Hematopoietic multipotent progenitor cell (in vitro differentiated cells): ENCODE results near the gene ZC3H7B. TPM values are rescaled to one million over a fixed set of nuclear protein-coding genes. Genes with fewer than 3 reads are reported as not detected.
A peak's percentile ranks its signal among the peaks of the same experiment; 100 is the strongest.
"Not testable (repeated sequence)": the region's sequence is repeated elsewhere in the genome, so short reads cannot be mapped to it uniquely, and the experiment has no call there.

Experiments
- DNase-seq, 3 donors: peaks; one replicate each; pipeline ENCODE4 v3.0.0-alpha.2; 2011 to 2015; ENCODE audit warnings: low read depth in 2 of 3, low spot score in 2 of 3
- total RNA-seq: library from RNA; depleted of rRNA; stranded (reverse); fragments of >200 nt; gene quantifications from one replicate; pipeline ENCODE4 v1.2.3, GENCODE V29; 2012

ZC3H7B gene
- 46.0 TPM for total RNA-seq

- peak; percentile 67 to 86 (median 80) for DNase-seq
Measured at GRCh38 chr22:41301085-41302020, at the start of gene ZC3H7B. Gene ZC3H7B (plus strand): TSS chr22:41301525. CDS start chr22:41320661, 19,136 bp downstream.

- DNase-seq, result no peak
Measured at GRCh38 chr22:41252365-41252764, 49.0 kb upstream of the ZC3H7B start.

GRCh38 chr22:41254230-41254629 lies 47.1 kb upstream of the ZC3H7B start:
- DNase-seq, result no peak

DNA sequence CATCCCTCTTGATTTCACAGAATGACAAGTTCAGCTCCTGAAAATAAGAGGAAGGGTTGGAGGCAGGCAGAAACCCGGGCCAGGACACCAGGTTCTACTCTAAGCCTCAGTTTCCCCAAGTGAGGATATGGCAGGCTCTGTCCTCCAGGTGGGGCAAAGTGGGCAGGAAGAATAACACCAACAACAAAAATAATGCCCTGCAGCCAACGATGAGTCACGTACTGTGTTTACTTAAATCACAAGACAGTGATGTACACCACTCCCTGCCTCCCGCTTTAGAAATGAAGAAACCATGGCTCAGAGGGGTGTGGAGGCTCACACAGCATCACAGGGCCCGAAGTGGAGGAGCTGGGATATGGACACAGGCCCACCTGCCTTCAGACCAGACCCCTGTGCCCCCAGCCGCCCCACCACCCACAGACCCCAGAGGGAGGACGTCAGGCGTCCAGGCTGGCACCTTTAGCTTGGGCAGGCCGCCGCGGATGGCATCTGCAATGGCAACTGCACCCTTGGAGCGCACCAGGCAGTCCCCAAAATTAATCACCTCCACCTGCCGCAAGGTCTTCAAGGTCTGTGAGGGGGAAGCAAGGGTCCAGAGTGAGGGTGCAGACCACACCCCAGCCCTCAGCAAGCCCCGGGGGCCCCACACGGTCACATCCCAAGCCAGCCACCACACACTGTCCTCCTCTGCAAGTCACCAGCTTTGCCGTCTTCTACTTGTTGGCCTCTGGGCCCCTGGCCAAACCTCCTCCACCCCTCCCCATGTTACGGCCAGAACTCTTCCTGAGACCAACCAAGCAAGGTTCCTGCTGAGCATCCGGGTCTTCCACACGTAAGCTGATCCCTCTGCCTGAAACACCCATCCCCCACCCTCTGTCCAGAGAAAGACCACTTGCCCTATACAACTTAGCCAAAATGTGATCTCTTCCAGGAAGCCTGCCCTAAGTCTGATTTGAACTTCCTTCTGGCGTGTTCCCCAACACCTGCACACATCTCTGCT lies 44.8 kb upstream of the ZC3H7B start:
- DNase-seq, result no peak

GRCh38 chr22:41257696-41258095 lies 43.6 kb upstream of the ZC3H7B start:
- no peak for DNase-seq

DNA sequence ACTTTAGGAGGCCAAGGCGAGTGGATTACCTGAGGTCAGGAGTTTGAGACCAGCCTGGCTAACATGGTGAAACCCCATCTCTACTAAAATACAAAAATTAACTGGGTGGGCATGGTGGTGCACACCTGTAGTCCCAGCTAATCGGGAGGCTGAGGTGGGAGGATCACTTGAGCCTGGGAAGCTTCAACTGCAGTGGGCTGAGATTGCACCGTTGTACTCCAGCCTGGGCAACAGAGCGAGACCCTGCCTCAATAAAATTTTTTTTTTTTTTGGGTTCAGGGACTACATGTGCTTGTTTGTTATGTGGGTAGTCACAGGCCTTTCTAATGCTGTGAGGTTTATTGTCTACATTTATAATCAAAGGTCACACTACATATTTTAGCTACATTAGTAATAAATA lies 41.6 kb upstream of the ZC3H7B start:
- DNase-seq, result not testable (repeated sequence)

DNA sequence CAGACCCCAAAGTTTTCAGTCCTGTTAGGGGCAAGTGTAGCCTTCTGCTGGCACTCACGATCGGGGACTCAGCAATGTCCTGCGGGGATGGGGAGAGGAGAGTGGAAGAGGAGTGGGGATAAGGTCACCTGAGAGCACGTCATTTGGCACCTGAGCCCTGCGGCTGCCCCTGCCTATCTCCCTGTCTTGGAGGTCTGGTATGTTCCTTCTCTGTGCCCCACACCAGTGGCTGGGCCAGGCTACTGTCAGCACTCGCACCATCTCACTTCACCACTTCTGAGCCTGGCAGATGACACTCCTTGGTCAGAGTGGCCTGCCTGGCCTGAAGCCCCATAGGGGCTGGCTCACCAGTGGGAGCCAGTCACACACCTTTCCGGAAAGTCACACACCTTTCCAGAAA lies 40.5 kb upstream of the ZC3H7B start:
- no peak for DNase-seq

- no peak for DNase-seq
Measured at GRCh38 chr22:41261541-41262249, 39.6 kb upstream of the ZC3H7B start.

DNA sequence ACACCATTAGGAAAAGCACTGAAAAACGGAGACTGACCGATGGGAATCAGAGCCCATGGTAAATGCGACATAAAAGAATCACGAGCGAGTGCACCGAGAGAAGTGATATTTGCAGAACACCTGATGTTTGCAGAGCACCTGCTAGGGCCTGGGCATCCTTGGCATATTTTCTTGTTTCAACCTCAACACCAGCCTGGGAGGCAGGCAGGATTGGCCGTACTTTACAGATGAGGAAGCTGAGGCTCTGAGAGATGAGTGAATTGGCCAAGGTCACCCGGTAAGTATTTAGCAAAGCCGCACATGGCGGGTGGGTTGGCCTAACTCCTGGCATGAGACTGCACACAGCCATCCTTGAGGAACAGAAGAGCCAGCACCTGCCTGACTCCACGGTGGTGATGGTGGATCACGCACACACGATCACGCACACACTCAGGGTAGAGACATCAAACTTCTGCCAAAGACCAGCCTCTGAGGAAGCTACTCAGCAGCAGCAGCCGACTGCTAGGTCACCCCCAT lies 39.0 kb upstream of the ZC3H7B start:
- DNase-seq, result no peak

DNA sequence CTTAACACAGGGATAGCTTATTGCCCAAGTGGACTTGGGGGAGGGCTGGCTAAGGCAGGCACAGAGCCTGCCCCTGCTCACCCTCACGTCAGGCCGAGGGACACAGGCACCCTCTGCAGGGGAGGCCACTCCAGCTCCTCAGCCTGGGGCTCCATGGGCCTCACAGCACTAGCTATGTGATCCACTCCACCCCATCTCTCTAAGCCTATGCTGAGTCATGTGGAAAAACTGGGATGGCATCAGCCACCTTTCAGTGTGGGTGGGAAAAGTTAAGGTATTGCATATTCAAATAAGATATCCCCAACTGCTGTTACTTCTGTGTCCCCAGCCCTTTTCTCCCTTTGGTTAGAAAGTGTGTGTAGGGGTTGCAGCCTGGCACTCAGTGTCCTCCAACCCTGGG lies 37.6 kb upstream of the ZC3H7B start:
- DNase-seq, result no peak

GRCh38 chr22:41264408-41264941 lies 36.9 kb upstream of the ZC3H7B start:
- DNase-seq, result no peak

DNA sequence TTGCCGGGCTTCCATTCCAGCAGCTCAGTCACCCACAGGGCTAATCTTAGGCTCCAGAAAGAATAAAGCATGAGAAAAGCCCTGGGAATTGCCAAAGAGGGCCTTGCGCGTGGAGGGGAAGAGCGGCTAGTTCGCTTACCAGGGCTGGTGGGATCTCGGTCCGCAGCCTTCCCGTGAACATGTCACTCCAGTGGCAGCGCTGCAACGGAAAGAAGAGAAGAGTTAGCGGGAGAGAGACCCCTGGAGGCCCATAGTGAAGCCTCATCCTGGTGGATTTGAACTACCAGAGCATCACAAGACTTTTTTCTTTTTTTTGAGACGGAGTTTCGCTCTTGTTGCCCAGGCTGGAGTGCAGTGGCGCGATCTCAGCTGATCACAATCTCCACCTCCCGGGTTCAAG lies 33.4 kb upstream of the ZC3H7B start:
- no peak for DNase-seq

DNA sequence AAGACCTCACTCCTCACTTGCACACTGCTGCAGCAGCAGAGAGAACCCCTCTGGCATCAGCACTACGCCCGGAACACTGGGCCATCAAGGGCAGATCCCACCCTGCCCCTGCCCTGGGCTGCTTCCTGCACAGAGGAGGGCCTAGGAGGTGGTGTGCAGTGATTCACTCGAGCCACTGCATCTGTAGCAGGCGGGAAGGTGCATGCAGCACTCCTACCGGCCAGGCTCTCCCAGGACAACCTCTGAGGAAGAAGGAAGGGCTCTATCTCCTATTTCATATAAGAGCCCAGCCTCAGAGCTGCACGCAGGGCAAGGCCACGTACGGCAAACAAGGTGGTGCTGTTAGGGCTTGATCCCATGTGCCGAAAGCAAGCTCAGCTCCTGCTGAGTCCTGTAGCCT lies 29.5 kb upstream of the ZC3H7B start:
- no peak for DNase-seq

GRCh38 chr22:41273128-41273527 lies 28.2 kb upstream of the ZC3H7B start:
- no peak for DNase-seq

- no peak for DNase-seq
Measured at GRCh38 chr22:41274856-41275255, 26.5 kb upstream of the ZC3H7B start.

GRCh38 chr22:41280065-41280464 lies 21.3 kb upstream of the ZC3H7B start:
- no peak for DNase-seq

GRCh38 chr22:41280854-41281253 lies 20.5 kb upstream of the ZC3H7B start:
- no peak for DNase-seq

DNA sequence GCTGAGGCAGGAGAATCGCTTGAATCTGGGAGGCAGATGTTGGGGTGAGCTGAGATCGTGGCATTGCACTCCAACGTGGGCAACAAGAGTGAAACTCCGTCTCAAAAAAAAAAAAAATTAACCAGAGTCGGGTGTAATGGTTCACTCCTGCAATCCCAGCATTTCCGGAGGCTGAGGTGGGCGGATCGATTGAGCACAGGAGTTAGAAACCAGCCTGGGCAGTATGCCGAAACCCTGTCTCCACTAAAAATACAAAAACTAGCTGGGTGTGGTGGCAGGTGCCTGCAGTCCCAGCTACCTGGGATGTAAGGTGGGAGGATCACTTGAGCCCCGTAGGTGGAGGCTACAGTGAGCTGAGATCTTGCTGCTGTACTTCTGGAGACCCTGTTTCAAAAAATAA lies 16.9 kb upstream of the ZC3H7B start:
- DNase-seq, result no peak

GRCh38 chr22:41285441-41285819 lies 15.9 kb upstream of the ZC3H7B start:
- peak; percentile 52 to 78 (median 75) for DNase-seq
